ENCODE data around the gene FCSK. TPM values are rescaled to one million over a fixed set of nuclear protein-coding genes. Genes with fewer than 3 reads are reported as not detected.

Gene FCSK
- total and polyA plus RNA-seq, 2 of the 13 experiments (the other 11 are each of a cell fraction or from before 2014, with no cell fraction given), result 9.1 to 19.2 TPM

DNA sequence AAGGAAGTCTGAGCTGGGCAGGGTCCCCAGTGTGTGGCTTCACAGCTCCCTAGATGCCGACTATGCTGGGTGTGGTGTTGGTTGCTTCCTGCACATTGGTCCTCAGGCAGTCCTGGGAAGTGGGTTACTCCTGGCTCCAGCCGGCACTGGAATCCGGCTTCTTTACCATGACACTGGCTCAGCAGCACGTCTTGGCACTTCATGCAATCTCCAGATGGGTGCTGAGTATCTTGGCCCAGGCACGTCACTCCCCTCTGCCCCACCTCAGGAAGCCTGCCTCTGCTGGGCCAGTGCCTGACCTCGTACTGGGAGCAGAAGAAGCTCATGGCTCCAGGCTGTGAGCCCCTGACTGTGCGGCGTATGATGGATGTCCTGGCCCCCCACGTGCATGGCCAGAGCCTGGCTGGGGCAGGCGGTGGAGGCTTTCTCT is 24.5 kb downstream of the FCSK start:
- Histone ChIP-seq H3K4me2 (ENCODE audit: low read depth, low read length) (no peak overlapping the region), H3K79me2 (ENCODE audit: insufficient read depth, low read length) (no peaks in the 10 kb centered on the region), H3K4me1 (ENCODE audit: insufficient read depth, low read length) (peaks cover 12% of the 10 kb centered on the region), H3K27ac (ENCODE audit: extremely low read length, insufficient read depth, low read length) (no peak overlapping the region), H3K36me3 (replicated peaks in 1 of 2; ENCODE audit: control insufficient read depth in 1 of 2, insufficient read depth in 2 of 2, low read length in 2 of 2) (peaks cover 28 to 49% of the 10 kb centered on the region in 2 experiments), H4K20me1 (ENCODE audit: insufficient read depth, low read length) (no peaks in the 10 kb centered on the region), H3K4me3 (replicated peaks in 1 of 3; ENCODE audit: insufficient read depth in 1 of 3, low read depth in 2 of 3, low read length in 3 of 3) (no peak overlapping the region), H2AFZ (ENCODE audit: low read length) (no peak overlapping the region), H3K27me3 (ENCODE audit: control insufficient read depth in 1 of 2, insufficient read depth in 2 of 2, low read length in 2 of 2) (no peaks in the 10 kb centered on the region), H3K9me3 (ENCODE audit: low read length) (no peaks in the 10 kb centered on the region), H3K9ac (ENCODE audit: insufficient read depth, low read depth, low read length) (no peak overlapping the region)
- ATAC-seq, result no peak
- in situ Hi-C loops (cut with HindIII; ENCODE audit: extremely low pct_ligation_motif_present, low pct_unique_long_range_greater_than_20kb), result no loop called here
- no peak for DNase-seq (ENCODE audit: low spot score)
- BruUV-seq (replicated peaks), result no TSS peak
- WGBS (ENCODE audit: low lambda C conversion rate), result 71% methylated on average over 5 of the region's 10 CpGs
- ChIA-PET CTCF (ENCODE audit: low intra/inter-chr PET ratio, low total read pairs) (no interaction called here), POLR2A (interaction anchor here (0.7 to 5.7 kb wide), 3 partner anchors 51 to 98 kb away, joined by 3 to 28 read pairs (median 4); no protein-coding TSS in a partner anchor)
- intact Hi-C loops (cut with micrococcal nuclease; ENCODE audit: unreplicated experiment), result no loop called here
- no peak for FAIRE-seq
- TF ChIP-seq SOX5 (CRISPR knock-in tag; IDR thresholded peaks at IDR 0.05; ENCODE audit: borderline replicate concordance) (no peak), HNRNPL (IDR thresholded peaks at IDR 0.05; ENCODE audit: low read depth, low read length) (no peak), ETV5 (CRISPR knock-in tag; IDR thresholded peaks at IDR 0.05; ENCODE audit: borderline replicate concordance) (0 out of 2 replicates have a peak, but pooled peaks have one; percentile 9), AGO2 (optimal IDR thresholded peaks at IDR 0.05; ENCODE audit: low read depth, low read length) (peak; percentile 72), TGIF2 (CRISPR knock-in tag; IDR thresholded peaks at IDR 0.05) (no peak), MTF2 (CRISPR knock-in tag; IDR thresholded peaks at IDR 0.05; ENCODE audit: borderline replicate concordance) (no peak), MATR3 (CRISPR knock-in tag; IDR thresholded peaks at IDR 0.05) (no peak)
- TF ChIP-seq, protein P1, sequence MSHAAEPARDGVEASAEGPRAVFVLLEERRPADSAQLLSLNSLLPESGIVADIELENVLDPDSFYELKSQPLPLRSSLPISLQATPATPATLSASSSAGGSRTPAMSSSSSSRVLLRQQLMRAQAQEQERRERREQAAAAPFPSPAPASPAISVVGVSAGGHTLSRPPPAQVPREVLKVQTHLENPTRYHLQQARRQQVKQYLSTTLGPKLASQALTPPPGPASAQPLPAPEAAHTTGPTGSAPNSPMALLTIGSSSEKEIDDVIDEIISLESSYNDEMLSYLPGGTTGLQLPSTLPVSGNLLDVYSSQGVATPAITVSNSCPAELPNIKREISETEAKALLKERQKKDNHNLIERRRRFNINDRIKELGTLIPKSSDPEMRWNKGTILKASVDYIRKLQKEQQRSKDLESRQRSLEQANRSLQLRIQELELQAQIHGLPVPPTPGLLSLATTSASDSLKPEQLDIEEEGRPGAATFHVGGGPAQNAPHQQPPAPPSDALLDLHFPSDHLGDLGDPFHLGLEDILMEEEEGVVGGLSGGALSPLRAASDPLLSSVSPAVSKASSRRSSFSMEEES (CRISPR knock-in tag; IDR thresholded peaks at IDR 0.05), result no peak
- TF ChIP-seq, protein P2, sequence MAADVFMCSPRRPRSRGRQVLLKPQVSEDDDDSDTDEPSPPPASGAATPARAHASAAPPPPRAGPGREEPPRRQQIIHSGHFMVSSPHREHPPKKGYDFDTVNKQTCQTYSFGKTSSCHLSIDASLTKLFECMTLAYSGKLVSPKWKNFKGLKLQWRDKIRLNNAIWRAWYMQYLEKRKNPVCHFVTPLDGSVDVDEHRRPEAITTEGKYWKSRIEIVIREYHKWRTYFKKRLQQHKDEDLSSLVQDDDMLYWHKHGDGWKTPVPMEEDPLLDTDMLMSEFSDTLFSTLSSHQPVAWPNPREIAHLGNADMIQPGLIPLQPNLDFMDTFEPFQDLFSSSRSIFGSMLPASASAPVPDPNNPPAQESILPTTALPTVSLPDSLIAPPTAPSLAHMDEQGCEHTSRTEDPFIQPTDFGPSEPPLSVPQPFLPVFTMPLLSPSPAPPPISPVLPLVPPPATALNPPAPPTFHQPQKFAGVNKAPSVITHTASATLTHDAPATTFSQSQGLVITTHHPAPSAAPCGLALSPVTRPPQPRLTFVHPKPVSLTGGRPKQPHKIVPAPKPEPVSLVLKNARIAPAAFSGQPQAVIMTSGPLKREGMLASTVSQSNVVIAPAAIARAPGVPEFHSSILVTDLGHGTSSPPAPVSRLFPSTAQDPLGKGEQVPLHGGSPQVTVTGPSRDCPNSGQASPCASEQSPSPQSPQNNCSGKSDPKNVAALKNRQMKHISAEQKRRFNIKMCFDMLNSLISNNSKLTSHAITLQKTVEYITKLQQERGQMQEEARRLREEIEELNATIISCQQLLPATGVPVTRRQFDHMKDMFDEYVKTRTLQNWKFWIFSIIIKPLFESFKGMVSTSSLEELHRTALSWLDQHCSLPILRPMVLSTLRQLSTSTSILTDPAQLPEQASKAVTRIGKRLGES (CRISPR knock-in tag; IDR thresholded peaks at IDR 0.05; ENCODE audit: borderline replicate concordance), result no peak
- TF ChIP-seq, protein P3, sequence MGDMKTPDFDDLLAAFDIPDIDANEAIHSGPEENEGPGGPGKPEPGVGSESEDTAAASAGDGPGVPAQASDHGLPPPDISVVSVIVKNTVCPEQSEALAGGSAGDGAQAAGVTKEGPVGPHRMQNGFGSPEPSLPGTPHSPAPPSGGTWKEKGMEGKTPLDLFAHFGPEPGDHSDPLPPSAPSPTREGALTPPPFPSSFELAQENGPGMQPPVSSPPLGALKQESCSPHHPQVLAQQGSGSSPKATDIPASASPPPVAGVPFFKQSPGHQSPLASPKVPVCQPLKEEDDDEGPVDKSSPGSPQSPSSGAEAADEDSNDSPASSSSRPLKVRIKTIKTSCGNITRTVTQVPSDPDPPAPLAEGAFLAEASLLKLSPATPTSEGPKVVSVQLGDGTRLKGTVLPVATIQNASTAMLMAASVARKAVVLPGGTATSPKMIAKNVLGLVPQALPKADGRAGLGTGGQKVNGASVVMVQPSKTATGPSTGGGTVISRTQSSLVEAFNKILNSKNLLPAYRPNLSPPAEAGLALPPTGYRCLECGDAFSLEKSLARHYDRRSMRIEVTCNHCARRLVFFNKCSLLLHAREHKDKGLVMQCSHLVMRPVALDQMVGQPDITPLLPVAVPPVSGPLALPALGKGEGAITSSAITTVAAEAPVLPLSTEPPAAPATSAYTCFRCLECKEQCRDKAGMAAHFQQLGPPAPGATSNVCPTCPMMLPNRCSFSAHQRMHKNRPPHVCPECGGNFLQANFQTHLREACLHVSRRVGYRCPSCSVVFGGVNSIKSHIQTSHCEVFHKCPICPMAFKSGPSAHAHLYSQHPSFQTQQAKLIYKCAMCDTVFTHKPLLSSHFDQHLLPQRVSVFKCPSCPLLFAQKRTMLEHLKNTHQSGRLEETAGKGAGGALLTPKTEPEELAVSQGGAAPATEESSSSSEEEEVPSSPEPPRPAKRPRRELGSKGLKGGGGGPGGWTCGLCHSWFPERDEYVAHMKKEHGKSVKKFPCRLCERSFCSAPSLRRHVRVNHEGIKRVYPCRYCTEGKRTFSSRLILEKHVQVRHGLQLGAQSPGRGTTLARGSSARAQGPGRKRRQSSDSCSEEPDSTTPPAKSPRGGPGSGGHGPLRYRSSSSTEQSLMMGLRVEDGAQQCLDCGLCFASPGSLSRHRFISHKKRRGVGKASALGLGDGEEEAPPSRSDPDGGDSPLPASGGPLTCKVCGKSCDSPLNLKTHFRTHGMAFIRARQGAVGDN (CRISPR knock-in tag; IDR thresholded peaks at IDR 0.05), result 0 out of 2 replicates have a peak, but pooled peaks have one; percentile 1

Measured in HepG2 (cell line).